IPS-NIHi7 (cell line): Measurements from ENCODE around the gene GLCE.
"Not testable (repeated sequence)": the region's sequence is repeated elsewhere in the genome, so short reads cannot be mapped to it uniquely, and the experiment has no call there.

Experiments used
- DNase-seq: peaks from one replicate; pipeline ENCODE4 v3.0.0; 2012; ENCODE audit warnings: mixed read lengths; ENCODE audit errors: extremely low spot score

Gene GLCE

DNA sequence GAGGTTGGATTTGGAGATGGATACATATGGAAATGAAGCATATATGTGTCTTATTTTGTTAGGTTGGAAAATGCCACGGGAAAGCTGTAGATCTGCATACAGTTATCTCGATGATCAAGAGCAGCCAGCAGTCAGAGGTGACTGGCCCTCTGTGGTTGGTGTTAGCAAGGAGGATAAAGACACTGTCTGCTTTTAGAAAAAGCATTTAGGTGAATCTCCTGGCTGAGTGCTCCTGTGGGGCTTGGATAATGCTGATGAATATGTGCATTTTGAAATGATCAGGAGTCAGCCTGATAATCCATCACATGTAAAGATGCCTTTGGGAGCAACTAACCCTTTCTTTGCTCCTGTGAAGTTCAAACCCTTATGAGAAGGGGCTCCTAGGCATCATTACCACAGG lies 24.9 kb upstream of the GLCE start:
- DNase-seq, result no peak

DNA sequence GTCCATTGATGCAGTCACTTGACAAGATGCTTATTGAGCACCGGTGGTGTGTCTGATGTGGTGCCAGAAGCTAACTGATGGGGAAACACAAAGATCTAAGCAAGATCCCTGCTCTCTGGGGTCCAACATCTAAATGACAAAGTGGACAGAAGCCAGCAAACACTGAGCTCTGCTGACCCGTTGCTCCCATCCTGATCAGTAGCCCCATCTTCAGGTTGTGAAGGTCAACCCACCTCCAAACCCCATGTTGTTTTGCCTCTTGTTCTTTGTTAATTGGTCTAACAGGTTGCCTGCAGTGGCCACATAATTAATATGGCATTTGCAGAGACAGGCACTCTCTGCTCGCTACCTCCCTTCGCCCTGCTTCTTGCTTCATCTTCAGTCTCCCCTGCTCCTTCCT lies 21.5 kb upstream of the GLCE start:
- peak; percentile 33 for DNase-seq

DNA sequence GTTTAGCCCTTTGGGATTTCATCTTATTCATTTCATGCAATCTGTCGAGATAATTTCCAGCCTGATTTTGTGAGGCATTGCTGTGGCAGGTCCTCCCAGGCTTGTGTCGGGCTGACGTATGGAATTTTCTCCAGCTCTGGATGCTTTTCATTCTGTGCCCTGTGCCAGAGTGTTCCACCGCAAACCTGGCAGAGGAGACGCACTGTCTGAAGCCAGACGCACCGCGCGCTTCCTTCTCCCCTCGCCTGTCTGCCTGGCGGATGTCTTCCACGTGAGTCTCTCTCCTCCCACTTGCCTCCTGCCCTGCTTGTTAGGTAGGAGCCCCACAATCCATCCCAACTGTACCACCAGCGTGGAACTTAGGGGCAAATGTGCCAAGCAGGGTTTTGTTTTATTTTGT lies 20.1 kb upstream of the GLCE start:
- DNase-seq, result no peak

DNA sequence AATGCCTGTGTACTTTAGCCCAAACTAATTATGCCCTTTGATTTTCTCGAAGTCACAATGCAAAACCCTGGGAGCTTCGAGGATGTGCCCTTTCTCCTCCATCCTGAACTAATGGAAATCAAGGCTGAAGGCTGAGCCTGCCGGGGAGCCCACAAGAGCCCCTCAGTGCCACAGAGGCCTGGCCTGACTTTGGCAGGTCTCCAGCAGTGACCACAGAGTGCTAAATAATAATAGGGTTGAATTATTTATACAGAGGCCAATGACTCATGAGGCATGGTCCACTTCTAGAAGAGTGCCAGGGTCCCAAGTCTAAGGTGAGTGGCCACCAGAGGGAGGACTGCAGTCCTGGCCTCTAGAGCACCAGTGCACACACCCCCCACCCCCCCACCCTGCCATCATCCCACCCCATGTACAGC lies 19.1 kb upstream of the GLCE start:
- peak; percentile 18 for DNase-seq

DNA sequence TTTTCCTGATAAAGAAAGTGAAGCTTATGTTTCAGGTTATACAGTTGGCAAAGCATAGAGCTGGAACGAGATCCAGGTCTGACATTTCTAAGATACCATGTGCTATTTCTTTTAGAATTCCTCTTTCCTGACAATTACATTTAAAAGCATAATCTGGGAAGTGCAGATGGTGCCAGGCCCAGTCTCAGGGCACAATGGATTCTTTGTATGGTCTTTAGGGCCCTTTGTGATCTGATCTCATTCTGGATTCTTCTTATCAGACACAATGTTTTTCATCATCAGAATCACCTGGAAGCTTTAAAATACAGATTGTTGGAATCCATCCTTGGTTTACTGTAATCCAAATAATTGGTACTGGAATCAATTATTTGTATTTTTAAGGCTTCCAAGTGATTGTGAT lies 18.6 kb upstream of the GLCE start:
- no peak for DNase-seq

DNA sequence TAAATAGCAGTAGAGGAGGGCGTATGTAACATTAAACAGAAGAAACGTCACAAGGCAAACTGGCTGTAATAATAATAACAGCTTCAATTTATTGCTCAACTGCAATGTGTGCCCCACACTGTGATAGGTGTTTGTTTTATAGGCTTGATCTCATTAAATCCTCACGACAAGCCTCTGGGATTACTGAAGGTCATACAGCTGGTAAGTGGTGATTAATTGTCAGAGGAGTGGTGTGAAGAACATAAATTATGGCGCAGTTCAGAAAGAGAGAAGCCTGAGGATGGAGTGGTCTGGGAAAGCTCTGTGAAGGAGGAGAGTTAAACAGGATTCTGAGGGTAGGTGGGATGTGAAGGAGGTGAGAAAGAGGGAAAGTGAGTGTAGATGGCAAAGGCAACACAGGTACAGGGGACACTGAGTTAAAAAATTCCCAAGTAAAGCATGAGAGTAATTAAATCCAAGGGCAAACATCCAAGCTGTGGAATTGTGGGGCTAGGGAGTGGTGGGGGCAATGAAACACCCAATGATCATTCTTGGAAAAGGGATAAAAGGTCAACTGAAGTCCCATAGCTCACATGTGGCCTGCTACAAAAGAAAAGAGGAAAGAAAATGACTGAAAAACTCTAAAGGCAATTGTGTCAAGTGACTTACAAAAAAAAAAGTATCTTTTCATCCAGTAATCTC lies 16.5 kb upstream of the GLCE start:
- no peak for DNase-seq

GRCh38 chr15:69144530-69144929 lies 15.9 kb upstream of the GLCE start:
- DNase-seq, result no peak

DNA sequence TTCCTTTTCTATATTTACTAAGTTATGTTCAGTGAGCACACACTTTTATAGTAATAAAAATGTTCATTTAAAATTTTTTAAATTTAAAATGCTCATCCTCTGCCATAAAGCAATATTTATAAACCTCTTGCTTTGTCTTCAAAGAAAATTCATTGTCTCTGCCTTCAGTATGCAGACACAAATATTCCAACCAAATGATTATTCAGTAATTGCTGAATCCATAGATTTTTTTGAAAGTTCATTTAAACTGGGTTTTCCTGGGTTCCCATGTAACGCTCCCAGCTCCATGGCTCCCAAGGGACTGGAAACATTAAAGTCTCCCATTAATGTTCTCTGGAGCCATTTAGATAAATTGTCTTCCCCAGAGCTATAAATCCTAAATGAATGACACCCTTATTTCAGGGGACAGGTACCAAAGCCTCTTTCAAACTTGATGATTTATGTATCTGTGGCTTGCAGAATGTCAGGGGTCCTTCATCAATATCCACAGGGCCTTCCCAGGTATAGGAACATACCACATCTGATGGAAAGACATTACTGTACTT lies 15.2 kb upstream of the GLCE start:
- no peak for DNase-seq

DNA sequence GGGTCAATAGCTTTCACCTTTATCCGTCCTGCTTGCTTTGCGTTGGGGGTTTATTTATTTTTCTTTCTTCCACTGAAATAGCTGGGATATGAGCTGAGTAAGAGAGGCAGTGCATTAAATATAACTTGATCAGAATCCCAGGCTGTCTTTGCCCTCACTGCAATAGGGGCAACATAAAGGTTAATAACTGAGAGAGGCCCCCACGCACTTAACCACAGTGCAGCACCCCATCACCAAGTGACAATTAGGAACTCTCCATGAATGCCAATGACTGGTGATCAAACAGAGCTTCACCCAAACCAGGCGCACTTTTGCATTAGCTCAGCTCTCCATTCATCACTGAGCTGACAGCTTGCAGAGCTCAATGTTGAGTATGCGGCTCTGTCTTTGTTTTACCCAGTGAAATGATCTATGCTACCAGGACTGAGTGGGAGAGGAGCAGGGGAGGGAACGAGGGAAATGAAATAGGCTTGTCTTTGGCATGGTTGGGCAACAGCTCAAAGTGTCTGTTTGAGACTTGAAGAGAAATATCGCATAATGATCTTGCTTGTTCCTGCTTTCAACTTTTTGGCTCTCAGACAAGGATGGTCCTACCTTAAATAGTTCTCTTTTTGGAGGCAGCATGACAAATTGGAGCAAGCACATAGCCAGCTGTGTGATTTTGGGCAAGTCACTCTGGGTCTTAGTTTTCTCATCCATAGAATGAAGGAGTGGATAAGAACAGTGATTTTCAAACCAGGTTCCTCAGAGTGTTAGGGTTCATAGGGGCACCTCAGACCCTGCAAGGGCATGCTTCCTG lies 14.5 kb upstream of the GLCE start:
- no peak for DNase-seq

DNA sequence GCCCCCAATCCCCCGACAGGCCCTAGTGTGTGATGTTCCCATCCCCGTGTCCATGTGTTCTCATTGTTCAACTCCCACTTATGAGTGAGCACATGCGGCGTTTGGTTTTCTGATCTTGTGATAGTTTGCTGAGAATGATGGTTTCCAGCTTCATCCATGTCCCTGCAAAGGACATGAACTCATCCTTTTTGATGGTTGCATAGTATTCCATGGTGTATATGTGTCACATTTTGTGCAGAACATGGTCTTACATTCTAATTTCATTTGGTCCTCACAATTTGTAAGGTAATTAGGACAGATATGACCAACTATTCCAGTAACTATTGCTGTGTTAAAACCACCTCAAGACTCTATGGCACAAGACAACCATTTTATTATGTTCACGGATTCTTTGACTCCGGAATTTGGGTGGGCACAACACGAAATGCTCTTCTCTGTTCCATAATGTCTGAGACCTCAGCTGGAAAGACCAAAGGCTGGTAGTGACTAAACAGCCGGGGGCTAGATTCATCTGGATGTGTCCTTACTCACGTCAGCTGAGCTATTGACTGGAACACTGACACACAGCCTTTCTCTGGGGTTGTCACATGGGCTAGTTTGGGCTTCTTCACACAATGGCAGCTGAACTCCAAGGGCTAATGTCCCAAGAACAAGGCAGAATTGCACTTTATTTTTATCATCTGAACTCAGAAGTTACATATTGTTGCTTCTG lies 13.6 kb upstream of the GLCE start:
- no peak for DNase-seq

DNA sequence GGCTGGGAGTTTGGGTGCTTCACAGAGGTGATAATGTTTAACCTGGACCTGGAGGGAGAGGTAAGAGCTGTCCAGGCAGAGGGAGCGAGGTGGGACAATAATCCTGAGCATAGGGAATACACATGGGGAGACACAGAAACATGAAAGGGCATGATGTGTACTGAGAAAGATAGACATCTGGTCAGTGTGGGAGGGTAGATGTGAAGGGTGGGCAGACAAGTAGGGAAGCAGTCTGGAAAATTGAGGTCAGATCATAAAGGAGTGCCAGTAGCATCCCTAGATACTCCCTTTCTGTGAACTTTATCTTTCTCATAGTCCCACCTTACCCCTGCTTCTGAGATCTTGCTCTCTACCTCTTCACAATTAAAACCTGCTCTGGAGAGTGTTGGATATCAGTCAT lies 12.0 kb upstream of the GLCE start:
- DNase-seq, result no peak

DNA sequence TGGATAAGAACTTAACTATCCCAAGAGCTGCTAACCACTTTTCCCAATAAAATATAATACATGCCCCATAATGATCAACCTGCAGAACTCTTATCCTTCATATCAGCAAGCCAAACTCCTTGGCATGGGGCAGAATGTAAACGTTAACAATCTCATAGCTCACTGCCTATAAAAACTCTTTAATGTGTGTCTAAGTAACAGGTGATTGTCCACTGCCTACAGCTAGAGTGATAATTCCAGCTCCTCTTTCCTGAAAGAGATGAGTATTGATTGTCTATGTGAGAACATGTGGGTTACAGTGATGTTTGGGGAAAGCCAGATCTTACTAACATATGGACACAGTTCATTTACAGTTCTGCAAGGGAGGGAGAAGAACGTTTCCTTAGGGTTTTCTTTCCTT lies 11.3 kb upstream of the GLCE start:
- no peak for DNase-seq

- DNase-seq, result no peak
Observed at GRCh38 chr15:69149803-69150202, 10.6 kb upstream of the GLCE start.

DNA sequence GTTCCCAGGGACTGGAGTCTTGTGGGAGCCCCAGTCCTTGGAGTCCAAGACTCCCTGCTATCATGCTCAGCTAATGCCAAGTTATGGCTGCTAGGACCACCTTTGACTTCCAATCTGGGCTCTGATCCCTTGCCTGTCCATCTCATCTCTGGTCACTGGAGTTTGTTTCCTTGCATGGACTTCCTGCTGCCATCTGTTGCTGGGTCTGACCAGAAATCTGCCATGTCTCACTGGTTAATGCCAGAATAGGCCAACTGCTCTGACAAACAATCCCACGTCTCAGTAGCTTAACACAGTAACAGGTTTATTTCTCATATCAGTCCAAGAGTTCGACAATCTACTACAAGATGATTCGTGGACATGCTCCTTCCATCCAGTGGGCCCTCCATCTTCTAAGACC lies 10.1 kb upstream of the GLCE start:
- DNase-seq, result no peak

DNA sequence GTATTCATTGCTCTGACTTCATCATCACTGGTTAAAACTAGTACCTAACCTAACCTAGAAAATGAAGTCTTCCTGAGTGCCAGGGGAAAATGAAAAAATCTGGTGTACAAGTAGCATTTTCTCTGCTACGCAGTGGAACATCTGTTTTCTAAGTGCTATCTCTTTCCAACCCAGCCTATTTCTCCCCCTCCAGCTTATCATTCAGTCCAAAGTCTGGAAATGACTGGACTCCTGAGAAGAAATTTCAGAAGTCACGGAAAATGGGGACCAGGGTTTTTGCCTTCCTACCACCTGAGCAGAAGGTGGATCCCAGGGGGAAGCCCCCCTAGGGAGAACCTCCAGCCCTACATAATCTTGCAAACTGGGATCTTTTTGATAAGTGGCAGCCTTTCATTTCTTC lies 9.6 kb upstream of the GLCE start:
- no peak for DNase-seq

- DNase-seq, result no peak
Observed at GRCh38 chr15:69153046-69153445, 7.4 kb upstream of the GLCE start.

- not testable (repeated sequence) for DNase-seq
Observed at GRCh38 chr15:69153587-69153986, 6.8 kb upstream of the GLCE start.

GRCh38 chr15:69154078-69154477 lies 6.4 kb upstream of the GLCE start:
- no peak for DNase-seq

- no peak for DNase-seq
Observed at GRCh38 chr15:69154684-69155083, 5.8 kb upstream of the GLCE start.

- no peak for DNase-seq
Observed at GRCh38 chr15:69156736-69157381, 3.6 kb upstream of the GLCE start.

GRCh38 chr15:69158201-69158842 lies 2.1 kb upstream of the GLCE start:
- no peak for DNase-seq

- no peak for DNase-seq
Observed at GRCh38 chr15:69158843-69159240, 1.6 kb upstream of the GLCE start.
